ENCODE measurements around the gene ACVR2B. TPM values are rescaled to one million over a fixed set of nuclear protein-coding genes. Genes with fewer than 3 reads are reported as not detected.
A peak's percentile ranks its signal among the peaks of the same experiment; 100 is the strongest.

ACVR2B gene
- total and polyA plus RNA-seq, 2 of the 13 experiments (the other 11 are each of a cell fraction or from before 2014, with no cell fraction given) = 10.0 to 12.7 TPM

GRCh38 chr3:38454884-38455638 lies 1.4 kb downstream of the ACVR2B start (continued):
- TF ChIP-seq ARID4A (CRISPR knock-in tag; IDR thresholded peaks at IDR 0.05; ENCODE audit: borderline replicate concordance) (peak; percentile 81), KLF12 (CRISPR knock-in tag; IDR thresholded peaks at IDR 0.05; ENCODE audit: borderline replicate concordance) (0 out of 2 replicates have a peak, but pooled peaks have one; percentile 26), BATF2 (CRISPR knock-in tag; IDR thresholded peaks at IDR 0.05) (peak; percentile 75; the same call in 1 of the 2 replicates), HIVEP1 (CRISPR knock-in tag; IDR thresholded peaks at IDR 0.05) (peak; percentile 99), ATAD3A (CRISPR knock-in tag; IDR thresholded peaks at IDR 0.05) (no peak), THAP7 (CRISPR knock-in tag; IDR thresholded peaks at IDR 0.05) (0 out of 2 replicates have a peak, but pooled peaks have one; percentile 26), KMT2B (CRISPR knock-in tag; IDR thresholded peaks at IDR 0.05) (no peak), E2F1 (CRISPR knock-in tag; IDR thresholded peaks at IDR 0.05) (0 out of 2 replicates have a peak, but pooled peaks have one; percentile 66), SALL1 (CRISPR knock-in tag; IDR thresholded peaks at IDR 0.05) (peak; percentile 11; the same call in 1 of the 2 replicates), ERF (CRISPR knock-in tag; IDR thresholded peaks at IDR 0.05) (no peak), ZNF614 (CRISPR knock-in tag; IDR thresholded peaks at IDR 0.05; ENCODE audit: borderline replicate concordance) (0 out of 2 replicates have a peak, but pooled peaks have one; percentile 24), HCFC1 (IDR thresholded peaks at IDR 0.05; ENCODE audit: low read depth, low read length) (no peak), ZNF17 (CRISPR knock-in tag; IDR thresholded peaks at IDR 0.05) (no peak), HMGXB4 (CRISPR knock-in tag; IDR thresholded peaks at IDR 0.05; ENCODE audit: borderline replicate concordance in 1 of 2, low read depth in 1 of 2) (peak; percentile 15 to 74; a peak in 3 of 4 replicates), ZNF335 (CRISPR knock-in tag; IDR thresholded peaks at IDR 0.05) (0 out of 2 replicates have a peak, but pooled peaks have one; percentile 48), REPIN1 (CRISPR knock-in tag; IDR thresholded peaks at IDR 0.05; ENCODE audit: borderline replicate concordance, low read depth) (no peak), FOSL2 (CRISPR knock-in tag; IDR thresholded peaks at IDR 0.05) (0 out of 2 replicates have a peak, but pooled peaks have one; percentile 5), SETDB1 (CRISPR knock-in tag; IDR thresholded peaks at IDR 0.05; ENCODE audit: borderline replicate concordance) (peak; percentile 55; the same call in 1 of the 2 replicates), ELF1 (CRISPR knock-in tag; IDR thresholded peaks at IDR 0.05) (no peak), HNF4A (CRISPR knock-in tag; IDR thresholded peaks at IDR 0.05) (peak; percentile 70; the same call in 1 of the 2 replicates)

Data from HepG2 (cell line).